ENCODE data around the gene JAK1. TPM values are rescaled to one million over a fixed set of nuclear protein-coding genes. Genes with fewer than 3 reads are reported as not detected.

JAK1 gene
- total RNA-seq, 4 donors from 2014 or later: 102 to 165 (median 120) TPM

DNA sequence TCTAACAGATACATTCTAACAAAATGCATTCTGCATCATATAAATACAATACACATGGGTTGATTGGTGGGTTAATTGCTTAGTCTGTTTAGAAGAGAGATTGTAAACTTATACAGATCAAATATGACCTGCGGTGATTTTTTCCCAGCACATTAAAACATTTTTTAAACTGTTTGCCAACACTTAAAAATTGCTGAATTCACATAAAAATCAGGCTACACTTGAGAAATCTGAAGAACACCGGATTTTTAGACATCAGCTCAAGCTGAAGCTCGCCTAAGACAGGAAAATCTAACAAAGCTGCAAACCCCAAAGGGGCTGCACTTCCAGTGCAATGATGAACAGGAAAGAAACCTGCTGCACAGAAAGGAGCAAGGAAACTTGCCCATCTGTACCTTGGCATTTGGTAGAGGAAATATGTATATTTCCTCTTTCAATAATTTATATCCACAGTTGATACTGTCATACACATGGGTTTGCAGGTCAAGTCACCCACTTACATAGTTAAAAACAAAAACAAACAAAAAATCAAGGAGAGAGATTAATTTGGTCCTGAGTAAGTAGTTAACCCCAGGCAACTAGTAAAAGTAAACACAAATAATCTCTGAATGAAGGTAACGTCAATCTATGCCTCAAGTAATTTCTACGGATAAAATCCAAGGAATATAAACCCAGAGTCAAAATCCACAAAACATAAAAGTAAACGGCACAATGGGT, 30.4 kb upstream of the JAK1 start:
- no peak overlapping the region for H3K4me3 ChIP-seq (replicated peaks in 1 of 3)
- intact Hi-C loops (cut with DNase I): no loop called here
- no peak overlapping the region for H3K27ac ChIP-seq
- no peak for DNase-seq
- H3K36me3 ChIP-seq: no peaks in the 10 kb centered on the region
- no peaks in the 10 kb centered on the region for H3K9me3 ChIP-seq
- peaks cover 0 to 2% of the 10 kb centered on the region in 2 donors for H3K4me1 ChIP-seq
- 83% methylated on average over 6 of the region's 6 CpGs for WGBS, 2 donors
- H3K27me3 ChIP-seq: no peaks in the 10 kb centered on the region
- TF ChIP-seq, protein P1, sequence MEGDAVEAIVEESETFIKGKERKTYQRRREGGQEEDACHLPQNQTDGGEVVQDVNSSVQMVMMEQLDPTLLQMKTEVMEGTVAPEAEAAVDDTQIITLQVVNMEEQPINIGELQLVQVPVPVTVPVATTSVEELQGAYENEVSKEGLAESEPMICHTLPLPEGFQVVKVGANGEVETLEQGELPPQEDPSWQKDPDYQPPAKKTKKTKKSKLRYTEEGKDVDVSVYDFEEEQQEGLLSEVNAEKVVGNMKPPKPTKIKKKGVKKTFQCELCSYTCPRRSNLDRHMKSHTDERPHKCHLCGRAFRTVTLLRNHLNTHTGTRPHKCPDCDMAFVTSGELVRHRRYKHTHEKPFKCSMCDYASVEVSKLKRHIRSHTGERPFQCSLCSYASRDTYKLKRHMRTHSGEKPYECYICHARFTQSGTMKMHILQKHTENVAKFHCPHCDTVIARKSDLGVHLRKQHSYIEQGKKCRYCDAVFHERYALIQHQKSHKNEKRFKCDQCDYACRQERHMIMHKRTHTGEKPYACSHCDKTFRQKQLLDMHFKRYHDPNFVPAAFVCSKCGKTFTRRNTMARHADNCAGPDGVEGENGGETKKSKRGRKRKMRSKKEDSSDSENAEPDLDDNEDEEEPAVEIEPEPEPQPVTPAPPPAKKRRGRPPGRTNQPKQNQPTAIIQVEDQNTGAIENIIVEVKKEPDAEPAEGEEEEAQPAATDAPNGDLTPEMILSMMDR (IDR thresholded peaks at IDR 0.05): no peak
- no peak for TF ChIP-seq POLR2A (IDR thresholded peaks at IDR 0.05)

DNA sequence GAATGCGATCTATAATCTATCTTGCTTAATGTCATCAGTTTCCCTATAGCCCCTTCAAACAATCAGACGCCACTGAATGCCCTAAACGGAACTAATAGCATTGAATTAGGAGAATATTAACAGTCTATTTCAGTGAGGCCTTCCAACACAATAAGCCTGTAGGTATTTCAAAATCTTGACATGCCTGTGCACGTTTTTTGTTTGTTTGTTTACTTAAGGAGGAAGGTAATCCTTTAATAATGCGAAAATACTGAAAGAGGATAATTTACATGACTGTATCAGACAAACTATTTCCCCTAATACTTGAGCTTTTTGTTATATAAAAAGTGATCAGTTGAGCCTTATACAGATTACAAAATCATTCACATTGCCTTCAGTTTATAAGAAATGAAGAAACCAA, 29.0 kb upstream of the JAK1 start:
- TF ChIP-seq, protein P1 (IDR thresholded peaks at IDR 0.05): no peak
- TF ChIP-seq POLR2A (IDR thresholded peaks at IDR 0.05): no peak
- Histone ChIP-seq H3K36me3 (no peaks in the 10 kb centered on the region), H3K9me3 (no peaks in the 10 kb centered on the region), H3K4me3 (replicated peaks in 1 of 3) (no peak overlapping the region), H3K27ac (no peak overlapping the region), H3K27me3 (no peaks in the 10 kb centered on the region), H3K4me1 (no peaks in the 10 kb centered on the region)
- intact Hi-C loops (cut with DNase I): no loop called here
- DNase-seq: no peak
- 90 to 91% methylated on average over 5 of the region's 5 CpGs for WGBS, 2 donors

DNA sequence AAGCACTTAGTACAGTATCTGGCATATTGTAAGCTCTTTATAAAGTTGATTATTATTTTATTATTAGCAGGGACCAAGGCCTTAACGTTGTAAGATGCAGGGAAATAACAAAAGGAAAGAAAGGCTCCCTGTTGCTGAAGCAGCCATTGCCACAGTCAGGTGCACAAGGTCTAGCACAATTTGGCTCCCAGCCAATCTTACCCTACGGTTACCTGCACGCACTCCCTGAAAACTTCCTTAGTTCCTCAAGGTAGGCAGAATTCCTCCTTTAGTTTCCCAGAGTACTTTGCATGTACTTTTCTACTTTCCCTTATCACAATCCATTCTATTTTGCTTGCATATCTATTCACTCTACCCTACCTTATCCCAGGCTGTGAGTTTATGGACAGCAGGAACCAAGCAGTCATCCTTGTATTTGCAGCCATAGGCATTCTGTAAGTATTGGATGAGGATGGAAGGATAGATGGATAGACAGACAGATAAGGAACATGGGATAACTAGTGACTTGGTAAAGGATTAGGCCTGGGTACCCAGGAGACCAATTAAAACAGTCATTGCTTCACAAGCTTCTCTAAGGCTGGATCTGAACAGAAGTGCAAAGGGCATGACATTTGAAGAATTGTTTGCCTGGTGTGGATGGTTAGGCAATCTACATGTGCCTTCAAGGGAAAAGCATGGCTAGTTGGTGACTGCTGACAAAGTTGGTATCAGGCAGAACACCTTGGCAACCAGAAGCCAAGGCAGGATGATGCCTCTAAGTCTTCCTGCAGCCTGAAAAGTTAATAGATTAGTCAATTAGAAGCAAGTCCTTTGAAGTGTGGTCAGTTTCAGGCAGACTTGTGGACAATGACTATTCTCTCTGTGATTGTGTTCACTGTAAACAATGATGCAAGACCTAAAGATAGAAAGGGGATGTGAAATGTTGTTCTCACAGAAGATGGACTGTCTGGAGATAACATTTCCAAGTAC, 20.8 kb upstream of the JAK1 start:
- Histone ChIP-seq H3K36me3 (no peaks in the 10 kb centered on the region), H3K4me3 (replicated peaks in 1 of 3) (no peak overlapping the region), H3K9me3 (no peaks in the 10 kb centered on the region), H3K4me1 (peaks cover 0 to 8% of the 10 kb centered on the region in 2 donors), H3K27me3 (no peaks in the 10 kb centered on the region), H3K27ac (no peak overlapping the region)
- intact Hi-C loops (cut with DNase I): no loop called here
- DNase-seq: peak; percentile 37 to 45
- no peak for TF ChIP-seq POLR2A (IDR thresholded peaks at IDR 0.05)
- TF ChIP-seq, protein P1 (IDR thresholded peaks at IDR 0.05): no peak
- whole genome bisulfite sequencing, 2 donors: 52 to 63% methylated on average over 3 of the region's 3 CpGs

DNA sequence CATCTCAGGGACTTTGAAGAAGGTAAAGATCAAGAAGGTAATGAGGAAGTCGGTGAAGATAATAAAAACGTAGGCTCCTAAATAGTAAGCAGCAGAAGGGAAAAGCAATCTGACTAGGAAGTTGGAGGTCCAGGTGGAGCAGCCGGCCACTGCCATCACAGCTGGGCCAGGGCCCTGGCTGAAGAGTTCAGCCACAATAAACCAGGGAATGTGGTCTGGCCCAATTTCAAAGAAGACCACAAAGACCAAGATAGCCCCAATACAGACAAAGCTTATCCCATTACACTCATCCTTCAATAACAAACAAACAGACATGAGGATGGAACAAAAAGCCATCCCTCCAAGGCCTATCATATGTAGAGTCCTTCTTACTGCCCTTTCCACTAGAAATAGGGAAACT, 18.4 kb upstream of the JAK1 start:
- H3K27me3 ChIP-seq: no peaks in the 10 kb centered on the region
- DNase-seq: no peak
- H3K4me3 ChIP-seq (replicated peaks in 1 of 3): no peak overlapping the region
- H3K27ac ChIP-seq: no peak overlapping the region
- peaks cover 0 to 8% of the 10 kb centered on the region in 2 donors for H3K4me1 ChIP-seq
- no peaks in the 10 kb centered on the region for H3K36me3 ChIP-seq
- TF ChIP-seq, protein P1 (IDR thresholded peaks at IDR 0.05): no peak
- 94 to 96% methylated on average over 3 of the region's 3 CpGs for WGBS, 2 donors
- no peaks in the 10 kb centered on the region for H3K9me3 ChIP-seq
- intact Hi-C loops (cut with DNase I): no loop called here

DNA sequence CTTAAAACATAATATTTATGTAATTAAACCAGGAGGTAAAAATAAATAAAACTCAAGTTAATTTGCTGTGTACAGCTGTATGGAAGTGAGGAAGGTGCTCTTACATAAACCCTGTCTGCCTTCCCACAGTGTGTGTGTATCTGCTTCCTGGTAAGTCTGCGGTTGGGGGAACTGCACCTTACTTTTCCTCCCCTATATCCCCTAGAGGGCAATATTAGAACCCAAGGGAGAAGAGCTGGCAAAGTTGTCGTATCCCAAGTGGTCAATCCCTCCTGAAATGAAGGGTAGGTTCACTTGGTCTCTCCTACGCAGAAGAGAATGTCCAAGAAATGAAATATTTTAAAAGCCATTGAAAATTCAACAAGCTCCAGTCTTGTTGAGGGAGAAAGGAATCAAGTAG, 17.8 kb upstream of the JAK1 start:
- Histone ChIP-seq H3K27me3 (no peaks in the 10 kb centered on the region), H3K4me3 (replicated peaks in 1 of 3) (no peak overlapping the region), H3K27ac (no peak overlapping the region), H3K36me3 (no peaks in the 10 kb centered on the region), H3K4me1 (peaks cover 0 to 8% of the 10 kb centered on the region in 2 donors), H3K9me3 (no peaks in the 10 kb centered on the region)
- WGBS, 2 donors: 89 to 96% methylated on average over 3 of the region's 3 CpGs
- intact Hi-C loops (cut with DNase I): no loop called here
- DNase-seq: no peak
- TF ChIP-seq, protein P1 (IDR thresholded peaks at IDR 0.05): no peak
- no peak for TF ChIP-seq POLR2A (IDR thresholded peaks at IDR 0.05)
